Erythroblast (primary cell): Measurements from ENCODE around the gene VSIR.

Experiments
- GATA1 ChIP-seq: IDR thresholded peaks from 2 replicates; pipeline ENCODE4 v1.6.1; 2011; ENCODE audit warnings: low read depth, mild to moderate bottlenecking, control low read depth, low read length, moderate library complexity
- POLR2A ChIP-seq: IDR thresholded peaks from 2 replicates; pipeline ENCODE4 v1.6.1; 2011; ENCODE audit warnings: mild to moderate bottlenecking, low read length

DNA sequence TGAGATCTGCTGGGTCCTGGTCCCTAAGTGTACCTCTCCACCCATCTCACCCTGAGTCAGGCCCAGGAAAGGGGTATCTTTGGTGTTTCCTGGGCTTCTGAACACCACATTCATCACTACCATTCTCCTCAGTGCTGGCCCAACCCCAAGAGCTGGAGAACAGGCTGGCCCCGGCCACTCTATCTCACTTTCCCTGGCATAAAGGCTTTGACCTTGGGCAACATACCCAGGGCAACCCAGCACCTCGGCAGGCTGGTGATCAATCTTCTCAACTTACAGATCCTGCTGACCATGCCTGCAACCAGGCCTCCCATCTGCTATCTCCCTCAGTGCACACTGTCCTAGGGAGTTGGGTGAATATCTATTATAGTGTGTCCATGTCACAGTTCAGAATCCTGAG lies 2.1 kb downstream of the VSIR start:
- TF ChIP-seq POLR2A (no peak), GATA1 (no peak)
